Measurements from ENCODE around the gene TSC22D4.
A peak's percentile ranks its signal among the peaks of the same experiment; 100 is the strongest.

TSC22D4 gene

GRCh38 chr7:100428967-100429636, 49.9 kb downstream of the TSC22D4 start:
- peak; percentile 74 for TF ChIP-seq POLR2A (IDR thresholded peaks at IDR 0.05; ENCODE audit: low read depth, low read length)
- no peak for TF ChIP-seq PAX5 (IDR thresholded peaks at IDR 0.05; ENCODE audit: insufficient read depth, low read length, severe bottlenecking)
- peak; percentile 96; the same call in 1 of the 2 replicates for TF ChIP-seq POU2F2 (IDR thresholded peaks at IDR 0.05; ENCODE audit: low read depth, low read length)
- TF ChIP-seq TAF1 (IDR thresholded peaks at IDR 0.05; ENCODE audit: low read depth, low read length) = peak; percentile 70
- TF ChIP-seq SPI1 (IDR thresholded peaks at IDR 0.05; ENCODE audit: low read depth, low read length) = no peak
- TF ChIP-seq POLR2AphosphoS5 (IDR thresholded peaks at IDR 0.05; ENCODE audit: low read depth, low read length) = peak; percentile 28
- FAIRE-seq (no peak), DNase-seq (ENCODE audit: insufficient read length, low spot score) (peak; percentile 84)

GRCh38 chr7:100428199-100428966, 50.6 kb downstream of the TSC22D4 start, which contains the start of gene ZCWPW1:
Gene ZCWPW1, minus strand, starts transcription at chr7:100428703. Its CDS starts 8,054 bp downstream, at chr7:100420649.
- FAIRE-seq = no peak
- DNase-seq (ENCODE audit: insufficient read length, low spot score) = peak; percentile 74
- peak; percentile 36; the same call in 1 of the 2 replicates for TF ChIP-seq SPI1 (IDR thresholded peaks at IDR 0.05; ENCODE audit: low read depth, low read length)
- peak; percentile 99 for TF ChIP-seq POLR2A (IDR thresholded peaks at IDR 0.05; ENCODE audit: low read depth, low read length)
- peak; percentile 49 for TF ChIP-seq PAX5 (IDR thresholded peaks at IDR 0.05; ENCODE audit: insufficient read depth, low read length, severe bottlenecking)
- TF ChIP-seq POLR2AphosphoS5 (IDR thresholded peaks at IDR 0.05; ENCODE audit: low read depth, low read length) = peak; percentile 99
- no peak; the same call in 1 of the 2 replicates for TF ChIP-seq POU2F2 (IDR thresholded peaks at IDR 0.05; ENCODE audit: low read depth, low read length)
- peak; percentile 77 for TF ChIP-seq TAF1 (IDR thresholded peaks at IDR 0.05; ENCODE audit: low read depth, low read length)

- FAIRE-seq (no peak), DNase-seq (ENCODE audit: insufficient read length, low spot score) (no peak)
- TF ChIP-seq TAF1 (IDR thresholded peaks at IDR 0.05; ENCODE audit: low read depth, low read length) (no peak), PAX5 (IDR thresholded peaks at IDR 0.05; ENCODE audit: insufficient read depth, low read length, severe bottlenecking) (no peak), POLR2A (IDR thresholded peaks at IDR 0.05; ENCODE audit: low read depth, low read length) (no peak), POLR2AphosphoS5 (IDR thresholded peaks at IDR 0.05; ENCODE audit: low read depth, low read length) (no peak), SPI1 (IDR thresholded peaks at IDR 0.05; ENCODE audit: low read depth, low read length) (no peak), POU2F2 (IDR thresholded peaks at IDR 0.05; ENCODE audit: low read depth, low read length) (no peak)
Observed at GRCh38 chr7:100427762-100428198, 51.2 kb downstream of the TSC22D4 start.

- DNase-seq (ENCODE audit: insufficient read length, low spot score) (no peak), FAIRE-seq (no peak)
- no peak for TF ChIP-seq TAF1 (IDR thresholded peaks at IDR 0.05; ENCODE audit: low read depth, low read length)
- no peak for TF ChIP-seq POU2F2 (IDR thresholded peaks at IDR 0.05; ENCODE audit: low read depth, low read length)
- TF ChIP-seq SPI1 (IDR thresholded peaks at IDR 0.05; ENCODE audit: low read depth, low read length) = no peak
- no peak for TF ChIP-seq POLR2A (IDR thresholded peaks at IDR 0.05; ENCODE audit: low read depth, low read length)
- TF ChIP-seq PAX5 (IDR thresholded peaks at IDR 0.05; ENCODE audit: insufficient read depth, low read length, severe bottlenecking) = no peak
- no peak for TF ChIP-seq POLR2AphosphoS5 (IDR thresholded peaks at IDR 0.05; ENCODE audit: low read depth, low read length)
Observed at GRCh38 chr7:100426516-100426915, 52.5 kb downstream of the TSC22D4 start.

GRCh38 chr7:100425347-100425746, 53.7 kb downstream of the TSC22D4 start:
- no peak for TF ChIP-seq POLR2A (IDR thresholded peaks at IDR 0.05; ENCODE audit: low read depth, low read length)
- TF ChIP-seq PAX5 (IDR thresholded peaks at IDR 0.05; ENCODE audit: insufficient read depth, low read length, severe bottlenecking) = no peak
- DNase-seq (ENCODE audit: insufficient read length, low spot score) = no peak
- no peak for FAIRE-seq

GRCh38 chr7:100423315-100423714, 55.7 kb downstream of the TSC22D4 start:
- TF ChIP-seq PAX5 (IDR thresholded peaks at IDR 0.05; ENCODE audit: insufficient read depth, low read length, severe bottlenecking) (no peak), TAF1 (IDR thresholded peaks at IDR 0.05; ENCODE audit: low read depth, low read length) (no peak), SPI1 (IDR thresholded peaks at IDR 0.05; ENCODE audit: low read depth, low read length) (peak; percentile 62), POU2F2 (IDR thresholded peaks at IDR 0.05; ENCODE audit: low read depth, low read length) (no peak), POLR2AphosphoS5 (IDR thresholded peaks at IDR 0.05; ENCODE audit: low read depth, low read length) (no peak), POLR2A (IDR thresholded peaks at IDR 0.05; ENCODE audit: low read depth, low read length) (no peak)
- peak; percentile 67 for FAIRE-seq
- no peak for DNase-seq (ENCODE audit: insufficient read length, low spot score)

- FAIRE-seq (no peak), DNase-seq (ENCODE audit: insufficient read length, low spot score) (no peak)
- TF ChIP-seq PAX5 (IDR thresholded peaks at IDR 0.05; ENCODE audit: insufficient read depth, low read length, severe bottlenecking) = no peak
- no peak for TF ChIP-seq POU2F2 (IDR thresholded peaks at IDR 0.05; ENCODE audit: low read depth, low read length)
- TF ChIP-seq SPI1 (IDR thresholded peaks at IDR 0.05; ENCODE audit: low read depth, low read length) = no peak
Observed at GRCh38 chr7:100419660-100420226, 59.3 kb downstream of the TSC22D4 start.

GRCh38 chr7:100418930-100419659, 59.9 kb downstream of the TSC22D4 start:
- no peak for TF ChIP-seq TAF1 (IDR thresholded peaks at IDR 0.05; ENCODE audit: low read depth, low read length)
- peak; percentile 45 for TF ChIP-seq SPI1 (IDR thresholded peaks at IDR 0.05; ENCODE audit: low read depth, low read length)
- DNase-seq (ENCODE audit: insufficient read length, low spot score) (no peak), FAIRE-seq (no peak)

Data from GM12891 (cell line).